GM18861 (cell line): Measurements from ENCODE around the gene HMX3.

Experiments used
- ATAC-seq: cut with Tn5 transposase; IDR thresholded peaks from one replicate; pipeline ENCODE4 v1.9.1; 2021; ENCODE audit not compliant: unreplicated experiment

Gene HMX3

DNA sequence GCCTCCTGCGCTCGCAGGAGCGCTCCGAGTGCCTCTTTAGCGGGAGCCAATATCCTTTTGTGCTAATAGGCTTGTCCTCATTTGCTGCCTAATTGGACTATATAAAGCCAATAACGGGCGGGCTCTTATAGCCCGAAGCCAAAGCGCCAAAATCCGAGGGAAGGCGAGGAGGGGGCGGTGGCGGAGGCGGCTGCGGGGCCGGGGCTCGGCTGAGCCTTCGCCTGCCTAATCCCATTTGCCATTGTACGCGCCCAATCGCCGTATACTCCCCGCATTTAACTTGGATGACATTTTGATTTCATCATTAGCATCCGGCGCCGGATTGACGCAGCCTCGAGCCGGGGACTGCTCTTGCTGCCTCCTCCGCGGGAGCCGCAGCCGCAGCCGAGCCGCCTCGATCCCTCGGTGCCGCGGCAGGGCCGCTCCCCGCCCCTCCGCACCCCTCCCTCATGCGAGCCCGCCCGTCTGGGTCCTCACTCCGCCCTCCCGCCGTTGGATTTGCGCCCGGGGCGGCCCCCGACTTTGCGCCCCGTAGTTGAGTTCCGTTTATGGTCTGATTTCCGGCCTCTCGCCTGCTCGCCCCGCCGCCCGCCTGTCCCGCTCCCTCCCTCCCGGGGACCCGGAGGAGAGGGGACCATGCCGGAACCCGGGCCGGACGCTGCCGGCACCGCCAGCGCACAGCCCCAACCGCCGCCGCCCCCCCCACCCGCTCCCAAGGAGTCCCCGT lies at the start of gene HMX3:
HMX3 (plus strand) TSS at position 556 of the 727 bp plus-strand sequence; CDS start at position 637, 81 bp downstream.
- ATAC-seq, result no peak

DNA sequence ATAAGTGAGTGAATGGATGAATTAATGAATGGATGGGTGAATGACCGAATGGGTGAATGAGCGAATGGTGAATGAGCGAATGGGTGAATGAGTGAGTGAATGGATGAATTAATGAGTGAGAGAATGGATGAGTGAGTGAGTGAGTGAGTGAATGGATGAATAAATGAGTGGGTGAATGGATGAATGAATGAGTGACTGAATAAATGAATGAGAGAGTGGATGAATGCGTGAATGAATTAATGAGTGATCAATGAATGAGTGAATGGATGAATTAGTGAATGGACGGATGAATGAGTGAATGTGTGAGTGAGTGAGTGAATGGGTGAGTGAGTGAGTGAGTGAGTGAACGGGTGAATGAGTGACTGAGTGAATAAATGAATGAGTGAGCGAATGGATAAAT lies 49.5 kb upstream of the HMX3 start:
- no peak for ATAC-seq

DNA sequence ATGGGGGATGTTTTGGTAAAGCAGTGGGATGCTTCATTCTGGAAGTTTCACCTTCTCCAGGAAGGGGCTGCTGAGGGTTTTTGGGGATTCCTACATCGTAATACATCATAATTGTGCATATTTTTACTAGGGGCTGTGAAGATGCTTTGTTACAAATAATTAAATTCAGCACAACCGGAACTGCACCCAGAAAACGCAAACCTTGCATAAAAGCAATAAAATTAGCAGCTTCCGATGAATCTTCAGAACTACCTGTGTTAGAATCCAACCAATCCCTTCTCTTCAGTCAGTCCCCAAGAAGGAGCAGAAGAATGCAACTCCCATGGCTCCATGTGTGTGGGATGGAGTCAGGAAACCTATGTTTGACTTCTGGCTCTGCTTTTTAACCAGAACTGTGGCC lies 48.4 kb upstream of the HMX3 start:
- ATAC-seq, result no peak

DNA sequence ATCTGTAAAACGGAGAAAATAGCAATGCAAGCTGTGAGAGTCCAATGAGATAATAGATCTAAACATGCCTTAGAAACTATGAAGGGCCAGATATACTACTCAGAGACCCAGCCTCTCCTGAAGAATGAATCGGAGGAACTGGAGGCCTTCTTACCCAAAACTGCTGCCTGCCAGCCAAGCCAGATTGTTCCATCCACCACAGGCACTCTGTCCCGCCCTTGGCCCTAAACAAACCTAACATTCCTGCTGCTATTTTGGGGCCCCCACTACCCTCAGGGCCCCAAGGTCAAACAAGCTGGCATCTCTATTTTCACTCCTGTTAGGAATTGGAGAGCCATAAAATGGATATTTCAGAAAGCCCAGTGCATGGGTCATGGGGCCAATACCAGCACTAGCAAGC lies 48.0 kb upstream of the HMX3 start:
- no peak for ATAC-seq

DNA sequence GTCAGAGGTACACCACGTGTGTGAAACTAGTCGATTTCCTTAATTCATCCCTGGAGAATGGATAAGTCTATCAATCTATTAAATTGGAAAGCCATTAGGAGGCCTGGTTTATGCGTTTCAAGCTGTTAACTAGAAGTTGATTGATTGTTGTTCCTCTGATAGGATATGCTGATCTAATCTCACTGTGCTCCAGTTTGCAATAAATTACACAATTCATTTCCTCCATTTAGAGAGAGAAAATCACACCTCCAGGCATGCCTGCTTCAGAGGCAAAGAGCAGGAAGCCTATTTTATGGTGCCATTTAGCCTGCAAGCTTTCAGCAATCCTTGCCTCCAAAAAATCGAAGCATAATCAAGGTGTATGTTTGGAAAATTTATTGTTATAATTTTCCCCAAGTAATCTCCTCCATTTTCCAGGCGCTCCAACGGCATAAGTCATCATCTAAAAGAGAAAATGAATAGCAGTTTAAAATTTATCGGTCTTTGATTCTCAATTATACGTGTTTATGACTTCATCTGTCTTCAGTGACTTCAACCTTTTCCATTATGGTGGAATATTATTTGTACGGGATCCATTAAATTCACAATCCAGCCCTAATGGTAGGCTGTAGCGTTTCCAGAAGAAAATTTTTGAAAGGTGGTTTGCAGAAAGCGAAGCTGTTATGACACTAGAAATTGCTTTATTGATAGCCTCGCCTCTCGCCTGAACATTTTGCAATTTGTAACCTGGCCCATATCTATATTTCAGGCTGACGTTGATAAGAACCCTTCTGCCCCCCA lies 42.9 kb upstream of the HMX3 start:
- ATAC-seq, result no peak

DNA sequence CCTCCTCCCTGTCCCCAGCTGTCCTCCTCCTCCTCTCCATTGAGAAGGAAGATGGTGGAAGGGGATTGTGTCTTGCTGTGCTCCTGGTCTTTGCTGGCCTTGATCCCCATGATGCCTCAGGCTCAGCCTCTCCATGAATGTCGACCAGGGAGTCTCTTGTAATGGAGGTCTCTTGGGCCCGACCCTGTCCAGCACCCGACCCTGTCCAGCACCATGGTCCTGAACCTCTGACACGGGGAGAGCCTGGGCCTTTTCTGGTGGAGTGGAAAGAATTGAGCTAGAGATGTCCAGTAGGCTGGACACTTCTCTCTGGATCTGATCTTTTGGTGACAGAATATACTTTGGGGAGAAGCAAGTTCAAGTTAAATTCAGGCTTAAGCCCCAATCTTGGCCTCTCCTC lies 42.3 kb upstream of the HMX3 start:
- ATAC-seq, result no peak

DNA sequence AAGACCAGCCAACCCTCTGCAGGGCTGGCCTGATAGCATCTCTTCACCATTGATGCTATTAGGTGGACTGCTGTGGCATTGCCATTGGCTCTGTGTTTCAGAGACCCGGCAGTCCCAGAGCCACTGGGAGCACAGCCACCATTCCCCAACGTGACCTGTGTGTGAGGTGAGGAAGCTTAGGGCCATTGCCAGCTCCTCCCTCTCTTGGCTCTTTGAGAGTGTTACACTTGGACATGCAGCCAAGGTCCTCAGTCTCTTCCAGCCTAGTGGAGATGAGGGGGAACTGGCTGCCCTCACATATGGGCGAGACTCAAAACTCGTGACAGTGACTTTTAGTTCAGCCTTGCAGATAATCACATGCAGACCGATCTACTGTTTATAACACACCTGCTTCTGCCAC lies 39.3 kb upstream of the HMX3 start:
- ATAC-seq, result no peak

DNA sequence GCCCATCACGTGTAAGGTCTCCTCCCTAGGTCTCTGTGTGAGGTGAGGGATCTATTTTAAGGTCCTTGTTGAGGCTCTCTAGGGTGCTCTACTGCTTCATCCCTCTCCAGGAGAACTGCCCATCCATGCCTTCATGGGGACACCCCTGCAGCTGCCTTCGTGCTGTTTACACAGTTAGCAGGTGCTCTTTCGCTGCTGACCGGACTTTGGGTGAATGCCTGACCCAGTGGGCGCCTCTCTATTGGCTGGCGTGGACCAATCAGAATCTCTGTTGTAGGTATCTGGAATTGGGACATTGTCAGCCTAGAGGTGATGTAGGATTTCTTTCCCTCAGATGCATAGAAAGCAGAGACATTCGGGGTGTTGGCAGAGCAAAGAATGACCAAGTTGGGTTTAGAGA lies 38.7 kb upstream of the HMX3 start:
- ATAC-seq, result no peak

DNA sequence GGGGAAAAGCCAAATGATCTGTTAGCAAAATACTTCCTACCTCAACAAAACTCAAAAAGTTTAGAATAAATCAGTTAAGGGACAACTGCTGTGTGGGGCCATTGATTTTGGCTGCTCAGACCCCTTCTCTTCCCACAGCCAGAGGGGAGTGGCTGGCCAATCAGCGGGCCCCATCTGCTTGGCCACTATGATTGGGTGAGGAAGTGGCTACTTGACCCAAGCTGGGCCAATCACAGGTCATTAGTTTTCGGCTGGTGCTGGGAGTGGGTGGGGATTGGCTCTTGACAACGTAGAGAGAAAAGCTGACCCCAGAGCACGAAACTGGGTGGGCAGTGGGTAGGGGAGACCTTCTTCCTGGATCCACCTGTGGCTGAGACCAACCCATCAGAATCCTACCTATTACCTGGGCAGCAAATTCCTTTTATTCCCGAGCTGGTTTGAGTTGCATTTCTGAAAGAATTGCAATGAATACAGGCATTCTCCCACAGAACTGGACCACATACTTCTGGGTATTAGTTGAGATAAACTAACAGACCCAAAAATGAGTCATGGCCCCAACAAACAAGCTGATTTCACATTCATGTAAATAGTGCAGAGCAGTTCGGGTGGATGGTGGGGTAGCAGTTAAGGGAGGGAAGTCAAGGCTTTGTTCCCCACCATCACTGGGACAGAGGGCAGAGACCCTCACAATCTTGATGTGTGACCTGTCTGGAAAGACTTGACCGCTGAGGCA lies 35.6 kb upstream of the HMX3 start:
- no peak for ATAC-seq

DNA sequence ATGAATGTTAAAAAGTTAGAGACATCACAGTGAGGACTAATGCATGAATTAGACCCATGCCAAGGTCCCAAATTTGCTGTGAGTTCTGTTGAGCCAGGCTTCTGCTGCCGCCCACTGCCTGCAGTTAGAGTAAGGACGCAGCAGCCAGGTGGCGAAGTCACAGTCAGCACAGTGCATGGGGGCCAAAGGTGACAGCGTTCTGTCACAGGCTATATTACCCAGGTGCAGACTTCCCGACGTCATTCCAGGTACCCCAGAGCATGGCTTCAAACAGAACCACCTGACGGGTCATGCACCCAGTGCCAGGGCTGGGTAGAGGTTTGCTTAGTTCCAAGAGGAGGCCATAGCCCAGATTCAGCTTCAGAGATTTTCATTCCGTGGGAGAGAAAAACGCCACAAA lies 33.9 kb upstream of the HMX3 start:
- ATAC-seq, result no peak

DNA sequence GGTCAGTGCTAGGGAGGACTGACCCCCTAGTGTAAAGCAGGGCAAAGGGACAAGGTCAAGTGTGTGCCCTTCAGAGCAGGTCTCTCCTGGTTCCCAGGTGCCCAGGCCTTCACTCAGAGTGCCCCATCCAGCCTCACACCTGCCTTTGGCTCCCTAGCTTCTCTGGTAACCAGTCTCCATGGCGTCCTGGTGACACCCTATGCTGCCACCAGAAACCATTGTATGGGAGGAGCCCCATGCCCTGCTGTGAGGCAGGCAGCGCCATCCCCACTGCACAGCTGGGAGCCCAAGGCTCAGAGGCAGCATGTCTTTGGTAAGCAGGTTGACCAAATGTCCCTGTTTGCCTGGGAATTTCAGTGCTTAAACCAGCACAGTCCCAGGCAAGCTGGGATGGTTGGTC lies 33.1 kb upstream of the HMX3 start:
- no peak for ATAC-seq

DNA sequence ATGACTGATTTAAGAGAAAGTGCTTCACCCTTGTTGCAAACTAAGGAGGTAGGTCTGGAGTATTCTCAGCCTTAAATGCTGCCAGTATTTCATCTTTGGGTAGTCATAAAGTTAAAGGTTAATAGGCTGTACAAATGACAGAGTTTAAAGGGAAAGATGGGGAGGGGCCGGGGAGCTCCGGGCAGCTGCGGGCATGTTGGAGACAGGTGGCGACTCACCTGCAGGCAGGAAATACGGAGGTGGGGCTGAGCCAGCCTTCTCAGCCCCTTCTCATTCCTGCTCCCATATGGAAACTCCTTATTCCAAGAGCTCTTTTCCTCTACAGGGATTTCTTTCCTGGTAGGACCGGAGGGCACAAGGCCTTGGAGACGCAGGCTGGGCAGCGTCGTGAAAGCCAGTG lies 31.8 kb upstream of the HMX3 start:
- no peak for ATAC-seq

DNA sequence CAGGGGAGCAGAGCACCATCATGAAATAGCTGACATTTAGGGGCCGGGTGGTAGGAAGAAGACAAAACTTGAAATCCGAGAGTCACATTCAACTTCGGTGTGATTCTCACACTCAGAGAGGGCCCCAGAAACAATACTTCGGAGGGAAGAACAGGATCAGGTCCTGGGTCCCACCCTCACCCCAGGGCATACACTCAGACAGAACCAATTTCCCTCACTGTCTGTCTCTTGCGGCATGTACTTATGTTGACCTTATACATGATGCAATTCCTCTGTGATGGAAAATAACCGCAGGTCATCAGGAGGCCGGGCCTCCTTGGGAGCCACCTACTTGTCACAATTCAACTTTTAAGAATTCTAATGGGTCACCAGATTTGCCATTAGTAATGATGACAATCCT lies 26.3 kb upstream of the HMX3 start:
- no peak for ATAC-seq

DNA sequence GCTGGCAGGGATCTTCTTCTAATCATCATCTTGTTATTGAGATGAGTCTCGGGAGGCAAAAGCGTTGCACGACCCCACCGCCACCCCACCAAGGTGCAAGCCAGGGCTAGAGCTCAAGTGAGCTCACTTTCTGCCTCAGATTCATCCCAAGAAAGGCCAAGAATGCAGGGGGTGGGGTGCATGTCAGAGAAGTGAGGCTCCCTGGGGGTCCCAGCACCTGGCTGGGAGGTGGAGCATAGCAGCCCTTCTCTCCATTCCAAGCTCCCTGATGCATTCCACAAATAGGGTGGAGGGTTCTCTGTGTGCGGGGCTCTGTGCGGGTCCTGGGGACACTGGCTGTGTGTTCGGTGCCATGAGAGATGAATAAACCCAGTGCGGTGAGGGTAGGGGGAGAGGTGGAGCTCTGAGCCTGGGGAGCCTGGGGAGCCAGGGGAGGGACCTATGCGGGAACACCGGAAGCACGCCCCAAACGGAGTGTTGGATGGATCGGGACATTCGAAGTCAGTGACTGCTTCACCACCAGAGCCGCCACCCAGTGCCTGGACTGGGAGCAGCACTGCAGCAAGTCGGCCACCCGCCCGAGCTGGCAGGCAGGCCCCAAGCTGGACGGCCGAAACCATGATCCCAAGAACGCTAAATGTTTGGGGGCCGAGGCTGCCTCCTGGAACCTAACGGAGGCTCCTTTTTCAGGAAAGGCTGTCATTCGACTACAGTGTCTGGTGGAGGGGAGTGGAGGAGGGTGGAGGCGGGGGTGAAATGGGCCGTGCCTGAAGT lies 17.9 kb upstream of the HMX3 start:
- ATAC-seq, result no peak

DNA sequence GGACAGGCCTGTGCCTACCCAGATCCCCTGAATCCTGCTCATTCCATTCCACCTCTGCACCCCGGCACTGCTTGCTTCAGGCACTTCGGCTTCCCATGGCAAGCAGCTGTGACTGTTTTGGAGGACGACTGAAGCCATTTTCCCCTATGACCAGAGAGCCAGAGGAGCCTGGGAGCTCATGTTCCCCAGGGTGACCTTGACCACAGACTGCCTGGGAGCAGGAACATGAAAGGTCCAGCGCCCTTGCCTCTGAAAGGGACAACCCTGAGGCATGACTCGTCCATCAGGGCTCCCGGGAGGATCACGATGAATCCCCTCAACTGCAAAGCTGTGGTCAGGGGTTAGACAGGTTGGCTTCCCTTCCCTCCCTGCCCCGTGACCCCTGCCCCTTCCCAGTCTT lies 16.7 kb upstream of the HMX3 start:
- no peak for ATAC-seq

DNA sequence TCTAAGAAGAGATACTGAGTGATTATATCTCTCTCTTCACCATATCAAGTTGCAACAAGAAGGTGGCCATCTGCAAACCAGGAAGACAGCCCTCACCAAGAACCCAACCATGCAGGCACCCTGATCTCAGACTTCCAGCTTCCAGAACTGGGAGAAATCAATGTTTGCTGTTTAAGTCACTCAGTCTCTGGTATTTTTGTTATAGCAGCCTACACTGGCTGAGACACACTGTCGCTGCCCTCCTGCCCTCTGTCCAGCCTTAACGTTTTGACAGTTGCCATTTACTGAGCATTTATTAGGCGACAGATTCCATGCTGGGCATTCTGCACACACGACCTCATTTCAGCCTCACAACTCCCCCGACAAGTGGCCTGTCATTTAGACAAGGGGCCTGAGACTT lies 9.5 kb upstream of the HMX3 start:
- ATAC-seq, result no peak

DNA sequence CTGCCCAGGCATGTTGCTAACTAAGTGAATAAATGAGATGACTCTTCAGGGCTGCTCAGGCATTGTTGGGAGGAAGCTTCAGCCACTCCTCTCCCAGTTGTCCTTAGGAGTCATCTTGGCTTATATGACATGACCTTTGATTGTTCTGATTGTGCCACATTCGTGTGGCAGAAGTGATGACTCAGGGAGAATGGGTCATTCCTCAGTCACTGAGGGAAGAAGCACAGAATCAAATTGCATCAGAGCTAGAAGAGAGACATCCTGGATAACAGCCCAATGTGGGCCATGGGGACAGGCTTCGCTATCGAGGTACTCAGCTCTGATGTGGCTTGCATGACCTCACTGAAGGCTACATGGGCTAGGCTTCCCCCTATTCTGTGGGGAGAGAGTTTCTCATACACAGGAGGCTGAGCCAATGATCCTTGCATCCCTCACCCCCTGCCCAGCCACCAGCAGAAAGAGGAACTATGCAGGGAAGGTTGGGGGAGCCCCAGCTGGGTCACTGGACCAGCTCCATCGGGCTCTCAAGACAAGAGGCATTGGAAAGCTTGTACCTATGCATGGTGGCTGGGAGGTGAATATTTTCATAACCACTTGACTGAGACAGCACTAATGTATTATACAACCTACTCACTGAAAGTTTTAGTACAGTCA lies 6.0 kb upstream of the HMX3 start:
- ATAC-seq, result no peak

DNA sequence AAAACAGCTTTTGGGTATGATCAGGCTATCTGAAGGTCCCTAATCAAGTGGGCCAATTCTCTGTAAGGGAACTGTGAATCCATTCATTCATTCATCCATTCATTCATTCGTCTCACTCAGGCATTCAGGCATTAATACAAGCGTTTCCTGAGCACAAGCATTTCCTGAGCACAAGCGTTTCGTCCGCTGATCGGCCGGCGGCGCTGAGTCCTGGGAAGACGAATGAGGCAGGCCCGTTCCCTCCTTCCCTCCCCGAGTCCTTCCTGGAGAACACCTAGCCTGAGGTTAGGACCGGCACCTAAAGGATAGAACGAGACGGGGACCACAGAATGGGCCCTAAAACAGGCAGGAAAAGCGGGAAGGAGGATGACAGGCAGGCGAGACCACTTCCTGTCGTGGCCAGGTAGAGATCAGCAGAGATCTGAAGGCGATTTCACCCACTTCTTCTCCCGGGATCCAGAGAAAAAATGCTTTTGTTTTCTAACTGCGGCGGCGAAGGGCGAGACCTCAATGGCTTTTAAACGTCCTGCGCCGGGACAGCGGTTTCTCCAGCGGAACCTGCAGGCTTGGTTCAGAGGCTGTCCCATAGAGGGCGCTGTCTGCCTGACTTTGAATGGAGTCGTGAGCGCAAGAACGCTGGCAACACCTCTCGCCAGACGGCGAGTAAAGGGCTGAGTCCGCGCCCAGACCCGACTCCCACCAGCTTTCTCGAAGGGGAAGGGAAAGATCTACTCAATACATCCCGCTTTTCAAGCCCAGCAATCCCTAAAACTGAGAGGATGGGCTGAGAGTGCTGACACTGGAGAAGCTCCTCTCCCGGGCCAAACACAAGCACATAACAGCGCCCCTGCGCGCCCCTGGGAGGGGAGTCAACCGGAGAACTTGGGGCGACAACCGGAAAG lies 2.9 kb upstream of the HMX3 start:
- no peak for ATAC-seq

DNA sequence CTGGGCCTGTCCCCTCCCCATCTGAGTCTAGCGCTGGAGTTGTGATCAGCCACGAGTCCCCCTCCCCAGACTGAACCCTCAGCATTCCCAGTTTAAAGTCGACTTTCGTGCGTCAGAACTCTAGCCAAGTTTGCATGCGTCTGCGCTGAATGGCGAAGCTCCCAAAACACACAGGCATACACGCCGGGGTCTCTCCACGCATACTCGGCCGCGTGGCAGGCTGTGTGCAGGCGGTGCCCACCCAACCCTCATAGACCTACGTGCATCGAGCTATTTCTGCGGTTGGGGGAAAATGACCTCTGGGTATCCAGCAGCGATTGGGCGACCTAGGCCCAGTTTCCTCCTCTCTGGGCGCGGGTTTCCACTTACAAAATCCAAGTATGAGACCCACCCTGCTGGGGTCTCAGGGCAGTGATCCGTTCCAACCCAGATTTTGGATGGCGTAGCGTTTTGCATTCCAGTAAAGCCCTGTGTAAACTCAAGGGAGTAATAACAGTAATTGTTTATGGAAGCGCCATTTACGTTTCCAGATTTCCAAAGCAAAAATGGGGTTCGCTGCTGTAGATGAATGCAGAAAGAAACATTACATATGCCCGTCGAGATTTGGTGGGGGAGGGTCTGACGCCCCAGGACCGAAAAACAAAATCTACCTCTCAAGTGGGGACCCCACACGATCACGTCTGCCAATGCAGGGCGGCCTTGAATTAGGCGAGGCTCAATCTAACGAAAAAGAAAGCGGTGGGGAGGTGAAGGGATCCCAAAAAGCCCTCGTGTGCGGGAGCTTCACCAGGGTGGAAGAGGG lies 2.0 kb upstream of the HMX3 start:
- no peak for ATAC-seq
